ENCODE measurements around the gene MYOM1.

DNA sequence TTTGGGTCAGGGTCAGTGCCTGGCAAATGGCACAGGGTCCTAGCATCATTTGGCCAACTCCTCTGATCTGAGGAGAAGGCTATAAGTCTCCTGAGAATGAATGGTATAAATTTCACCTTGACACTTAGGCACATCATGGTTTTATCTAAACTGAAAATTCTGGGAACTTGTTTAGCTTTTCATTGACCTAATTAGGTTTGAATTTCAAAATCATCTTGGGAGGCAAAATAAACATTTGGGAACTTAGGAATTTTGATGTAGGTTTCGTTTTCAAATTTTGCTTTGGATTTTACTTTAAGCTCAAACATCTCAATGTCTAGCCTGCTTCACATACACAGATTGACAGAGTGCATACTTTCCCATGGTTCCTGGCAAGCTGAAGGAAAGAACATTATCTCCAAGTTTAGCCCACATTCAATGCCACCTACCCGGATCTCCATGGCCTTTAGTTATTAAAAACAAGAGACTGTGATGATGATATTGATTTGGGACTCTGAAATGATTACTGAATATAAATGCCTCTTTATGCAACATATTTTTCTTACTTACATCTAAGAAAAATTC is 44.5 kb downstream of the MYOM1 start:
- no peak for TF ChIP-seq ZFX (IDR thresholded peaks at IDR 0.05)
- TF ChIP-seq, protein P1, sequence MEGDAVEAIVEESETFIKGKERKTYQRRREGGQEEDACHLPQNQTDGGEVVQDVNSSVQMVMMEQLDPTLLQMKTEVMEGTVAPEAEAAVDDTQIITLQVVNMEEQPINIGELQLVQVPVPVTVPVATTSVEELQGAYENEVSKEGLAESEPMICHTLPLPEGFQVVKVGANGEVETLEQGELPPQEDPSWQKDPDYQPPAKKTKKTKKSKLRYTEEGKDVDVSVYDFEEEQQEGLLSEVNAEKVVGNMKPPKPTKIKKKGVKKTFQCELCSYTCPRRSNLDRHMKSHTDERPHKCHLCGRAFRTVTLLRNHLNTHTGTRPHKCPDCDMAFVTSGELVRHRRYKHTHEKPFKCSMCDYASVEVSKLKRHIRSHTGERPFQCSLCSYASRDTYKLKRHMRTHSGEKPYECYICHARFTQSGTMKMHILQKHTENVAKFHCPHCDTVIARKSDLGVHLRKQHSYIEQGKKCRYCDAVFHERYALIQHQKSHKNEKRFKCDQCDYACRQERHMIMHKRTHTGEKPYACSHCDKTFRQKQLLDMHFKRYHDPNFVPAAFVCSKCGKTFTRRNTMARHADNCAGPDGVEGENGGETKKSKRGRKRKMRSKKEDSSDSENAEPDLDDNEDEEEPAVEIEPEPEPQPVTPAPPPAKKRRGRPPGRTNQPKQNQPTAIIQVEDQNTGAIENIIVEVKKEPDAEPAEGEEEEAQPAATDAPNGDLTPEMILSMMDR (conservative IDR thresholded peaks at IDR 0.05), result no peak
